HCT116 (cell line): ENCODE results near the gene RPL6. TPM values are rescaled to one million over a fixed set of nuclear protein-coding genes. Genes with fewer than 3 reads are reported as not detected.

Experiments used
- ATAC-seq: fragments of 200-7000 bp; cut with Tn5 transposase; 2 replicates; pipeline ENCODE4 v1.9.1; 2020; ENCODE audit warnings: mild to moderate bottlenecking, moderate library complexity
- BruUV-seq: library from RNA; stranded (reverse); fragments of 400-500 nt; replicated peaks from 2 replicates; lab custom pipeline; 2021; lab: Mats Ljungman, UMichigan
- CTCF ChIA-PET: fragments of 300-600 bp; sonication (Branson Sonifier 250); formaldehyde crosslinking; loops from one replicate; lab custom pipeline; 2021; ENCODE audit warnings: antibody characterized with exemption; lab: Charles Lee
- POLR2A ChIA-PET: fragments of 300-600, 350-600 bp; sonication (Branson Sonifier 250); formaldehyde crosslinking; loops from one replicate; lab custom pipeline; 2021; ENCODE audit warnings: antibody characterized with exemption; lab: Charles Lee
- RAD21 ChIA-PET, 2 experiments: fragments of 300-600 bp; sonication (Branson Sonifier 250); formaldehyde crosslinking; loops; one replicate each; lab custom pipeline; 2023; ENCODE audit warnings: low total read pairs in 2 of 2; ENCODE audit not compliant: uncharacterized antibody in 2 of 2, unreplicated experiment in 2 of 2, low non-redundant PET in 1 of 2; lab: Charles Lee
- DNase-seq: peaks from one replicate; pipeline ENCODE4 v3.0.0-alpha.2; 2010; ENCODE audit warnings: low read depth, low spot score
- H2AFZ ChIP-seq: fragments of 200-600 bp; shearing (Covaris generic), sonication (generic); 2 replicates; pipeline ENCODE4 v1.6.1; 2017; ENCODE audit warnings: low read depth, mixed run types, mixed read lengths, antibody characterized with exemption, low read length; ENCODE audit not compliant: poor library complexity, severe bottlenecking
- H3K27ac ChIP-seq: 2 replicates; pipeline ENCODE4 v1.5.1; 2012; ENCODE audit warnings: low read depth, low read length
- H3K27me3 ChIP-seq: fragments of 200-600 bp; sonication (generic); 2 replicates; pipeline ENCODE4 v1.6.1; 2016; ENCODE audit warnings: mixed run types, low read length, mixed read lengths; ENCODE audit not compliant: insufficient read depth
- H3K36me3 ChIP-seq, 2 experiments: fragments of 200-500 bp in 1 of 2; fragments of 200-600 bp in 1 of 2; sonication (Bioruptor generic) in 1 of 2; sonication (generic) in 1 of 2; 2 replicates each; pipeline versions ENCODE4 v1.5.1 to v1.6.1; 2014 to 2016; ENCODE audit warnings: low read length in 2 of 2, inconsistent platforms in 1 of 2, mixed read lengths in 1 of 2, mixed run types in 1 of 2; ENCODE audit not compliant: insufficient read depth in 2 of 2, control insufficient read depth in 1 of 2
- H3K4me1 ChIP-seq, 2 experiments: fragments of 200-600 bp in 1 of 2; sonication (generic) in 1 of 2; 2 replicates each; pipeline versions ENCODE4 v1.5.1 to v1.6.1; 2012 to 2017; ENCODE audit warnings: low read length in 2 of 2, inconsistent platforms in 1 of 2, mild to moderate bottlenecking in 1 of 2, mixed read lengths in 1 of 2, mixed run types in 1 of 2, moderate library complexity in 1 of 2; ENCODE audit not compliant: insufficient read depth in 2 of 2, control insufficient read depth in 1 of 2
- H3K4me2 ChIP-seq: fragments of 200-600 bp; sonication (generic); 2 replicates; pipeline ENCODE4 v1.6.1; 2017; ENCODE audit warnings: mixed run types, low read length, mixed read lengths
- H3K4me3 ChIP-seq, 2 experiments: fragments of 200-600 bp in 1 of 2; sonication (generic) in 1 of 2; replicated peaks in 1 of 2; 2 replicates each; pipeline ENCODE4 v1.5.1; 2011 to 2016; ENCODE audit warnings: low read length in 2 of 2, control low read depth in 1 of 2, low read depth in 1 of 2, mild to moderate bottlenecking in 1 of 2, mixed read lengths in 1 of 2, mixed run types in 1 of 2
- H3K79me2 ChIP-seq: fragments of 200-600 bp; sonication (generic); 2 replicates; pipeline ENCODE4 v1.6.1; 2017; ENCODE audit warnings: mild to moderate bottlenecking, mixed run types, low read length, moderate library complexity, mixed read lengths; ENCODE audit not compliant: insufficient read depth
- H3K9ac ChIP-seq: fragments of 200-600 bp; sonication (generic); 2 replicates; pipeline ENCODE4 v1.6.1; 2016; ENCODE audit warnings: low read length, mixed read lengths
- H3K9me2 ChIP-seq: fragments of 200-600 bp; sonication (generic), shearing (Covaris generic); 2 replicates; pipeline ENCODE4 v1.6.1; 2017; ENCODE audit warnings: mixed run types, mild to moderate bottlenecking, moderate library complexity; ENCODE audit not compliant: insufficient read depth
- H3K9me3 ChIP-seq, 2 experiments: fragments of 200-500 bp in 1 of 2; fragments of 200-600 bp in 1 of 2; sonication (Bioruptor generic) in 1 of 2; sonication (generic) in 1 of 2; 2 replicates each; pipeline ENCODE4 v1.6.1; 2014 to 2017; ENCODE audit warnings: low read length in 2 of 2, mixed read lengths in 2 of 2, inconsistent platforms in 1 of 2, low read depth in 1 of 2, mild to moderate bottlenecking in 1 of 2, mixed run types in 1 of 2, moderate library complexity in 1 of 2; ENCODE audit not compliant: control insufficient read depth in 1 of 2, insufficient read depth in 1 of 2
- H4K20me1 ChIP-seq: fragments of 200-600 bp; sonication (generic), shearing (Covaris generic); 2 replicates; pipeline ENCODE4 v1.6.1; 2017; ENCODE audit warnings: mixed run types, mild to moderate bottlenecking, moderate library complexity; ENCODE audit not compliant: insufficient read depth
- CTCF ChIP-seq, 3 experiments: fragments of 200-600 bp in 1 of 3; sonication (generic) in 1 of 3; IDR thresholded peaks in 2 of 3; conservative IDR thresholded peaks in 1 of 3; 2 replicates each; pipeline ENCODE4 v1.5.1; 2012 to 2017; ENCODE audit warnings: low read depth in 2 of 3, low read length in 2 of 3, antibody characterized with exemption in 1 of 3, borderline replicate concordance in 1 of 3, control low read depth in 1 of 3, mild to moderate bottlenecking in 1 of 3, mixed read lengths in 1 of 3, mixed run types in 1 of 3, moderate library complexity in 1 of 3; ENCODE audit not compliant: insufficient read depth in 1 of 3
- EGR1 ChIP-seq: IDR thresholded peaks from 2 replicates; pipeline ENCODE4 v1.6.1; 2012; ENCODE audit warnings: low read depth
- ELF1 ChIP-seq: IDR thresholded peaks from 2 replicates; pipeline ENCODE4 v1.6.1; 2012; ENCODE audit warnings: low read depth, borderline replicate concordance
- EZH2 ChIP-seq: fragments of 200-600 bp; sonication (generic); IDR thresholded peaks from 2 replicates; pipeline ENCODE4 v1.6.1; 2017; ENCODE audit warnings: antibody characterized with exemption, mixed run types
- EZH2phosphoT487 ChIP-seq: fragments of 200-600 bp; IDR thresholded peaks from 2 replicates; pipeline ENCODE4 v1.6.1; 2018; ENCODE audit warnings: antibody characterized with exemption, borderline replicate concordance
- FOSL1 ChIP-seq: IDR thresholded peaks from 2 replicates; pipeline ENCODE4 v1.6.1; 2012; ENCODE audit warnings: low read depth
- MAX ChIP-seq: IDR thresholded peaks from 2 replicates; pipeline ENCODE4 v1.6.1; 2012
- POLR2A ChIP-seq: IDR thresholded peaks from 2 replicates; pipeline ENCODE4 v1.7.0; 2011; ENCODE audit warnings: borderline replicate concordance; ENCODE audit not compliant: insufficient read depth, insufficient read length; ENCODE audit errors: extremely low read depth
- RAD21 ChIP-seq: IDR thresholded peaks from 2 replicates; pipeline ENCODE4 v1.6.1; 2012; ENCODE audit warnings: low read depth, mild to moderate bottlenecking
- SIN3A ChIP-seq: IDR thresholded peaks from 2 replicates; pipeline ENCODE4 v1.6.1; 2012; ENCODE audit warnings: low read depth
- SP1 ChIP-seq: IDR thresholded peaks from 2 replicates; pipeline ENCODE4 v1.6.1; 2012; ENCODE audit warnings: low read depth
- SRF ChIP-seq: IDR thresholded peaks from 2 replicates; pipeline ENCODE4 v1.6.1; 2012; ENCODE audit warnings: low read depth
- TCF7L2 ChIP-seq: IDR thresholded peaks from 2 replicates; pipeline ENCODE4 v1.7.0; 2011; ENCODE audit warnings: borderline replicate concordance, inconsistent platforms; ENCODE audit not compliant: insufficient read depth, insufficient read length; ENCODE audit errors: extremely low read depth
- YY1 ChIP-seq: IDR thresholded peaks from 2 replicates; pipeline ENCODE4 v1.6.1; 2011; ENCODE audit warnings: low read length, low read depth, moderate library complexity, mild to moderate bottlenecking; ENCODE audit not compliant: insufficient replicate concordance; ENCODE audit errors: extremely low read depth
- ZNF274 ChIP-seq: fragments of 200-500 bp; sonication (Bioruptor generic); IDR thresholded peaks from 2 replicates; pipeline ENCODE4 v1.6.1; 2014; ENCODE audit warnings: mild to moderate bottlenecking, low read depth, low read length, inconsistent platforms
- intact Hi-C: fragments of 100-400 bp; cut with micrococcal nuclease; formaldehyde crosslinking; loops from 2 replicates; pipeline ENCODE4 v1.10.0; 2022
- total RNA-seq: library from RNA; stranded (reverse); gene quantifications from one replicate; pipeline ENCODE4 v1.2.1, GENCODE V29; 2021; ENCODE audit not compliant: unreplicated experiment
- TF ChIP-seq, protein P1 (sequence below): IDR thresholded peaks from 2 replicates; pipeline ENCODE4 v1.6.1; 2011; ENCODE audit warnings: mild to moderate bottlenecking, low read length, moderate library complexity; ENCODE audit not compliant: insufficient replicate concordance; ENCODE audit errors: extremely low read depth

Gene RPL6
- total RNA-seq, 1 experiment from 2014 or later: 1,845 TPM

GRCh38 chr12:112361271-112361670 lies 48.1 kb downstream of the RPL6 start:
- H3K27me3 ChIP-seq: no peaks in the 10 kb centered on the region
- ChIA-PET CTCF (no interaction called here), RAD21 (no interaction called here), POLR2A (no interaction called here)
- no peaks in the 10 kb centered on the region for H3K9me2 ChIP-seq
- no peaks in the 10 kb centered on the region for H3K9me3 ChIP-seq
- H3K27ac ChIP-seq: no peak overlapping the region
- DNase-seq (no peak), ATAC-seq (no peak)
- peaks cover 11% of the 10 kb centered on the region; the same call in 1 of the 2 replicates for H3K79me2 ChIP-seq
- no peak overlapping the region for H3K4me3 ChIP-seq
- H2AFZ ChIP-seq: no peak overlapping the region
- H3K9ac ChIP-seq: no peak overlapping the region
- no peak overlapping the region for H3K4me2 ChIP-seq
- no TSS peak for BruUV-seq
- intact Hi-C loops: no loop called here
- H4K20me1 ChIP-seq: no peaks in the 10 kb centered on the region
- no peaks in the 10 kb centered on the region for H3K36me3 ChIP-seq
- TF ChIP-seq EZH2 (no peak), POLR2A (no peak), RAD21 (no peak), MAX (no peak), ELF1 (no peak), YY1 (no peak)
- no peaks in the 10 kb centered on the region; a peak in 1 of 4 replicates for H3K4me1 ChIP-seq

GRCh38 chr12:112359290-112359689 lies 50.1 kb downstream of the RPL6 start:
- intact Hi-C loops: no loop called here
- Histone ChIP-seq H3K27ac (no peak overlapping the region), H3K4me2 (no peak overlapping the region), H3K79me2 (no peaks in the 10 kb centered on the region), H4K20me1 (no peaks in the 10 kb centered on the region), H3K27me3 (no peaks in the 10 kb centered on the region), H3K9me2 (no peaks in the 10 kb centered on the region), H2AFZ (no peak overlapping the region), H3K4me1 (peaks cover 0 to 3% of the 10 kb centered on the region in 2 experiments; a peak in 2 of 4 replicates), H3K9ac (no peak overlapping the region), H3K9me3 (no peaks in the 10 kb centered on the region), H3K4me3 (no peak overlapping the region), H3K36me3 (no peaks in the 10 kb centered on the region)
- ChIA-PET CTCF (no interaction called here), POLR2A (no interaction called here), RAD21 (no interaction called here)
- TF ChIP-seq EGR1 (no peak), SIN3A (no peak), RAD21 (no peak), ELF1 (no peak), ZNF274 (no peak), FOSL1 (no peak), TCF7L2 (no peak), CTCF (IDR thresholded peaks at IDR 0.05 in 2 of 3, conservative IDR thresholded peaks at IDR 0.05 in 1 of 3; ENCODE audit: borderline replicate concordance in 1 of 3, insufficient read depth in 1 of 3, low read depth in 2 of 3, low read length in 2 of 3) (no peak), POLR2A (no peak), MAX (no peak), SP1 (no peak), SRF (no peak), EZH2phosphoT487 (no peak)
- TF ChIP-seq, protein P1, sequence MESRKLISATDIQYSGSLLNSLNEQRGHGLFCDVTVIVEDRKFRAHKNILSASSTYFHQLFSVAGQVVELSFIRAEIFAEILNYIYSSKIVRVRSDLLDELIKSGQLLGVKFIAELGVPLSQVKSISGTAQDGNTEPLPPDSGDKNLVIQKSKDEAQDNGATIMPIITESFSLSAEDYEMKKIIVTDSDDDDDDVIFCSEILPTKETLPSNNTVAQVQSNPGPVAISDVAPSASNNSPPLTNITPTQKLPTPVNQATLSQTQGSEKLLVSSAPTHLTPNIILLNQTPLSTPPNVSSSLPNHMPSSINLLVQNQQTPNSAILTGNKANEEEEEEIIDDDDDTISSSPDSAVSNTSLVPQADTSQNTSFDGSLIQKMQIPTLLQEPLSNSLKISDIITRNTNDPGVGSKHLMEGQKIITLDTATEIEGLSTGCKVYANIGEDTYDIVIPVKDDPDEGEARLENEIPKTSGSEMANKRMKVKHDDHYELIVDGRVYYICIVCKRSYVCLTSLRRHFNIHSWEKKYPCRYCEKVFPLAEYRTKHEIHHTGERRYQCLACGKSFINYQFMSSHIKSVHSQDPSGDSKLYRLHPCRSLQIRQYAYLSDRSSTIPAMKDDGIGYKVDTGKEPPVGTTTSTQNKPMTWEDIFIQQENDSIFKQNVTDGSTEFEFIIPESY: no peak
- DNase-seq (no peak), ATAC-seq (no peak)
- no TSS peak for BruUV-seq
